ENCODE results near the gene SOWAHA.

- TF ChIP-seq EZH2 (IDR thresholded peaks at IDR 0.05) (no peak), YY1 (IDR thresholded peaks at IDR 0.05; ENCODE audit: extremely low read depth, insufficient replicate concordance, low read depth, low read length) (no peak), ZBTB33 (IDR thresholded peaks at IDR 0.05; ENCODE audit: extremely low read depth, insufficient replicate concordance, low read length) (no peak), ZFX (IDR thresholded peaks at IDR 0.05) (no peak), TCF7L2 (IDR thresholded peaks at IDR 0.05; ENCODE audit: borderline replicate concordance, extremely low read depth, insufficient read depth, insufficient read length) (no peak), FOSL1 (IDR thresholded peaks at IDR 0.05; ENCODE audit: low read depth) (no peak), MAX (IDR thresholded peaks at IDR 0.05) (no peak), SP1 (IDR thresholded peaks at IDR 0.05; ENCODE audit: low read depth) (no peak), POLR2A (IDR thresholded peaks at IDR 0.05; ENCODE audit: borderline replicate concordance, extremely low read depth, insufficient read depth, insufficient read length) (no peak), REST (IDR thresholded peaks at IDR 0.05; ENCODE audit: low read depth) (no peak)
- TF ChIP-seq, protein P1, sequence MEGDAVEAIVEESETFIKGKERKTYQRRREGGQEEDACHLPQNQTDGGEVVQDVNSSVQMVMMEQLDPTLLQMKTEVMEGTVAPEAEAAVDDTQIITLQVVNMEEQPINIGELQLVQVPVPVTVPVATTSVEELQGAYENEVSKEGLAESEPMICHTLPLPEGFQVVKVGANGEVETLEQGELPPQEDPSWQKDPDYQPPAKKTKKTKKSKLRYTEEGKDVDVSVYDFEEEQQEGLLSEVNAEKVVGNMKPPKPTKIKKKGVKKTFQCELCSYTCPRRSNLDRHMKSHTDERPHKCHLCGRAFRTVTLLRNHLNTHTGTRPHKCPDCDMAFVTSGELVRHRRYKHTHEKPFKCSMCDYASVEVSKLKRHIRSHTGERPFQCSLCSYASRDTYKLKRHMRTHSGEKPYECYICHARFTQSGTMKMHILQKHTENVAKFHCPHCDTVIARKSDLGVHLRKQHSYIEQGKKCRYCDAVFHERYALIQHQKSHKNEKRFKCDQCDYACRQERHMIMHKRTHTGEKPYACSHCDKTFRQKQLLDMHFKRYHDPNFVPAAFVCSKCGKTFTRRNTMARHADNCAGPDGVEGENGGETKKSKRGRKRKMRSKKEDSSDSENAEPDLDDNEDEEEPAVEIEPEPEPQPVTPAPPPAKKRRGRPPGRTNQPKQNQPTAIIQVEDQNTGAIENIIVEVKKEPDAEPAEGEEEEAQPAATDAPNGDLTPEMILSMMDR (IDR thresholded peaks at IDR 0.05 in 2 of 3, conservative IDR thresholded peaks at IDR 0.05 in 1 of 3; ENCODE audit: borderline replicate concordance in 1 of 3, insufficient read depth in 1 of 3, low read depth in 2 of 3, low read length in 2 of 3) = no peak
These were observed 13.7 kb upstream of the SOWAHA start for GRCh38 chr5:132799392-132799791.

Measured in HCT116 (cell line).